NCI-H1694 (cell line): Measurements from ENCODE around the gene RNF39.
"Not testable (repeated sequence)": the region's sequence is repeated elsewhere in the genome, so short reads cannot be mapped to it uniquely, and the experiment has no call there.

Source experiments
- DNase-seq: peaks from one replicate; lab custom pipeline; 2025; lab: John Stamatoyannopoulos, UW

The RNF39 gene, protein sequence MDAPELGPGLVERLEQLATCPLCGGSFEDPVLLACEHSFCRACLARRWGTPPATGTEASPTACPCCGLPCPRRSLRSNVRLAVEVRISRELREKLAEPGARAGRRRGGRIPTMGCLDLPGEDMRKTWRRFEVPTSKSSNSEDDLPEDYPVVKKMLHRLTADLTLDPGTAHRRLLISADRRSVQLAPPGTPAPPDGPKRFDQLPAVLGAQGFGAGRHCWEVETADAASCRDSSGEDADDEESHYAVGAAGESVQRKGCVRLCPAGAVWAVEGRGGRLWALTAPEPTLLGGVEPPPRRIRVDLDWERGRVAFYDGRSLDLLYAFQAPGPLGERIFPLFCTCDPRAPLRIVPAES

DNA sequence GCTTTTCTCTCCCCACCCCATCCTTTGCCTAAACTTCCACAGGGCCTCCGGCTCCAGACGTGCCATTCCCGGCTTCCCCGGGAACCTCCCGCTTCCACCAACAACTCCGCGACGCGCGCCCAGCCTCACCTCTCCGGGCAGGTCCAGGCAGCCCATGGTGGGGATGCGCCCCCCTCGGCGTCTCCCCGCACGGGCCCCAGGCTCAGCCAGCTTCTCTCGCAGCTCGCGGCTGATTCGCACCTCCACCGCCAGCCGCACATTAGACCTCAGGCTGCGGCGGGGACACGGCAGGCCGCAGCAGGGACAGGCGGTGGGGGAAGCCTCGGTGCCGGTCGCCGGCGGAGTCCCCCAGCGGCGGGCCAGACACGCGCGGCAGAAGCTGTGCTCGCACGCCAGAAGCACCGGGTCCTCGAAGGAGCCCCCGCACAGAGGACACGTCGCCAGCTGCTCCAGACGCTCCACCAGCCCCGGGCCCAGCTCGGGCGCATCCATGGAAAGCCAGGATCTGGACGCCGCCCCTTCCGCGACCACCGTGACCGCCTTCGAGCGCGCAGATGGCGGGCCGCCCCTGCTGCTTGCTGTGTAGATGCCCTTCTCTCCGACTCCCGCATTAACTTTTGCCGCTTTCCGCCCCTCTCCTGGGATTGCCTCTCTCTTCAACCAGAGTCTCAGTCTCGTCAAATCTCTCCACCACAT is at the start of gene RNF39:
Gene RNF39, minus strand, starts transcription at position 676 of the 696 bp plus-strand sequence. Its CDS starts 184 bp downstream, at position 492.
- DNase-seq = no peak

DNA sequence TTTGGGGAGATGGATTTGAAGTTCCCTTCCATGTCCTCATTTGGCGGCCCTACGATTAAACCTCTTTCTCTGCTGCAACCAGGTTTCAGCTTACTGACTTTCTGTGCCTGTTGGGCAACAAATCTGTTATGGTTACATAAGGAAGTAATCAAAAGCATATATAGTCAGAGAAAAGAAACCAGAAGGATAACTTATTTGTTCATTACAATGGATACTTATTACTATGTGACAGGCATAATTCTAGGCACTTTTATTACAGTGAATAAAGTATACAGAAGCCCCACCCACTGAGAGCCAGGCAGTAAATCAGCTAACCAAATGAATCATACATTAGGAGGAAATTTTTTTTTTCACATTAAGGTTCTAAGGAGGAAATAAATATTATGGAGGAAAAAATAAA is 46.9 kb upstream of the RNF39 start:
- no peak for DNase-seq

DNA sequence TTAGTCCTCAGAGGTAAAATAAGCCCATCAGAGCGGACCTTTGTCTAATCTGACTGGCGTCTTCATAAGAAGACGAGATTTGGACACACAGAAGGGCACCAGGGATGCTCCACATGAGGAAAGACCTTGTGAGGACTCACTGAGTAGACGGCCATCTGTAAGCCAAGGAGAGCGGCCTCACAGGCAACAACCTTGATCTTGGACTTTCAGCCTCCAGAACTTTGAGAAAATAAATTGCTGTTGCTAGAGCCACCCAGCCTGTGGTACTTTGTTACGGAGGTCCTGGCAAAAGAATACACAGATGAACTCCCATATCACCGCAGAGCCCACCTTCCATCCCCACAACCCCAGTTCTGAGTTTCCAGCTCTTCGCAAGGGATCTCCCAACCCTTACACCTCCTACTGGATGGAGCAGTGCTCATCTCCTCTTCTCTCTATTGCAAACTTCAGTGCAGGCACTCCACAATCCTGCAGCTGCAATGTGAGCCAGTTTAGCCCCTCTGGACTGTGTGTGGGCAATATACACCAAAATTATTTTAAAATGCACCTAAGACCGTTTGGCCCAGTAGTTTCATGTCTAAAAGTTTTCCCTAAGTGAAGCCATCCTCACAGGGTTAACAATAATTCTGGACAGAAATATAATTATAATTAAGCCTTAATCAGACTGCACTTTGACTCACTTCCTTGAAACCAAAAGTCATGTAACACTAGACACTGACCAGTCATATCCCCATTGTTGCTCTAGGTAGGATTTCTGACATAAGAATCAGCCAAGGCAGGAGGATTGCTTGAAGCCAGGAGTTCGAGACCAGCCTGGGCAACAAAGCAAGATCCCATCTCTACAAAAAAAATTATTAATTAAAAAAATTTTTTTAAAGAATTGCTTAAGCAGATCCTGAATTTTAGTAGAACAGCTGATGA is 46.1 kb upstream of the RNF39 start:
- no peak for DNase-seq

DNA sequence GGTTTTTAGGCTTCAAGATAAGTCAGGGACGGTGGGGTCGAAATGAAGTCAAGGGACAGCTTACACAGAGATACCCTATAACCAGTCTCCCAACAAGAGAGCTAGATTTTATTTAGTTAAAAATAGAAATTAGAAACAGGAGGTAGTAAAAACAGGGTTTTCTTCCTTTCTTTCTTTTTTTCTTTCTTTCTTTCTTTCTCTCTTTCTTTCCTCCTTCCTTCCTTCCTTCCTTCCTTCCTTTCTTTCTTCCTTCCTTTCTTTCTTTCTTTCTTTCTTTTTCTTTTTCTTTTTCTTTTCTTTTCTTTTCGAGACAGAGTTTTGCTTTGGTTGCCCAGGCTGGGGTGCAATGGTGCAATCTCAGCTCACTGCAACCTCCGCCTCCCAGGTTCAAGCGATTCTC is 43.1 kb upstream of the RNF39 start:
- not testable (repeated sequence) for DNase-seq

- no peak for DNase-seq
These were observed 41.2 kb upstream of the RNF39 start for GRCh38 chr6:30116724-30117123.

- no peak for DNase-seq
These were observed 38.3 kb upstream of the RNF39 start for GRCh38 chr6:30113841-30114240.

GRCh38 chr6:30113003-30113759 is 37.6 kb upstream of the RNF39 start, which contains the start of gene TRIM31:
TRIM31 (minus strand) TSS chr6:30113090; CDS start chr6:30112805, 285 bp downstream.
- DNase-seq = no peak

DNA sequence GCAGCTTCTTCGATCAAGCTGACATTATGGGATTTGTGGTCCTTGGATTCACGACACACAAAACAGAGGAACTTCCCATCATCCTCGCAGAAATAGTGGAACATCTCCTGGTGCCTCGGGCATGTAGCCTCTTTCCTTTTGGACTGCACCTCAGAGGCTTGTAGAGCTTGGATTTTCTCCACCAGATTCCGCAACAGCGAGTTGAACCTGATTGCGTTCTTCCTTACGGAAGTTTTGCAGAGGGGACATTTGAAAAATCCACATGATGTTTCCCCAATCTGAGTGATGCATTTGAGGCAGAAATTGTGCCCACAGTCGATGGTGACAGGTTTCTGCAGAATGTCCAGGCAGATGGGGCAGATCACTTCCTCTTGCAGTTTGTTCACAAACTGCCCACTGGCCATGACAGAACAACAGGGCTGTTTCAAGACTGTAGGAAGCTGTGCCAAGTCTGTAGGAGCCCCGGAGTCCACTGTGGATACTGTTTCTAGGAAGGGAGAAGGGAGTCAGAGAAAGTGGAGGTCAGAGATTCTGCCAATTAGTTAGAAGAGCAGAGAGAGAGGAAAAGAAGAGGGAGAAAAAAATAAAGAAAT is 36.9 kb upstream of the RNF39 start:
- DNase-seq = no peak

GRCh38 chr6:30111266-30111856 is 35.8 kb upstream of the RNF39 start:
- DNase-seq = no peak

- DNase-seq = no peak
These were observed 29.1 kb upstream of the RNF39 start for GRCh38 chr6:30104661-30105060.

DNA sequence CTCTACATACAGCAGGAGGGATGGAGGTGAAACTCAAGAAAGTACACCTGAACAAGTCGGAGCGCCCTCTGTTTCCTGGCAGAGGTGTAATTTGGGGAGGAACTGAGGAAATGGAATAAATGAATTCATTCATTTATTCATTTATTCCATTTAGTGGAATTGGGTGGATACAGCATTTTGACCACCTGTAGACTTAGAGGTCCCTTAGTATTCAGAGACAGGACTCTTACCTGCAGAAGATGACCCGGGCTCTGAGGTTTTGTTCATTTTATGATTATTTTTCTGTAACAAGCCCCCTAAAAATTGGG is 28.3 kb upstream of the RNF39 start:
- DNase-seq = no peak

DNA sequence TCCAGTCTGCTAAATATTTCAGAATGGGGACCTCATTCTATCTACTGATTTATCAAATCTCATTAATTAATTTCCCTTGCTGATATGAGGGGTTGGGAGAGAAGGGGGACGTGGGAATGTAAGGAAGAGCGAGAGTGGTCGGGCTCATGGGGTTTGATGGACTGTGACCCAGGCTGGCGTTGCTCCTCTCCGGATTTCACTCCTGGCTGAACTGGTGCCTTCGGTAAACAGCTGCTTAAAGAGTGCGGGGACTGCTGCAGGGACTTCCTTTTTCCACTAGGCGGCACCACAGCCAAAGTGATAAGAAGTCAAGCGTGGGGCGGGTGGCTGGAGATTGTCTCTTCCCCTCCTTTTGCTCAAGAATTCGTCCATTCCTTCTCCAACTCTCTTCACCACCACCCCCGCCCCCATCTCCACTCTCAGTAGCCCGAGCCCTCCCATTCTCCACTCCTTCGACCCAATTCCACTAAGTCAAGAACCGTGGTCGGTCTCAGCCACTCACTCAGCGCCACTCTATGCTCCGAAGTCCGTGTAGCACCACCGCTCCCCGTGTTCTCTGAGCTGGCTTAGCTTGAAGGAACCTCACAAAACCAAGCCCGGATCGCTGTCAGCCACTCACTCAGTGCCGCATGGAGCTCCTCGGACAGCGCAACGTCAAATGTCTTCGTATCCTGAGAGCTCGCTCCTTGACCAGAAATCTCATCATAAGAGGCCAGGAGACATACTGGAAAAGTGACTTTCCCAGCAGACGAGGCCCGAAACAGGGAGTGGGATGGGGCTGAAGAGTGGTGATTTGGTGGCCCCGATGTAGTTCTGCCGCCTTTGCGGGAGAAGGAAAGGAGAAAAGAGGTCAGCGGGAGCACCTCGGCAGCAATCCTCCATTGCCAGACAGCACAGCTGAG is 27.7 kb upstream of the RNF39 start:
- DNase-seq = peak; percentile 32

GRCh38 chr6:30102414-30102969 is 26.9 kb upstream of the RNF39 start:
- DNase-seq = no peak

DNA sequence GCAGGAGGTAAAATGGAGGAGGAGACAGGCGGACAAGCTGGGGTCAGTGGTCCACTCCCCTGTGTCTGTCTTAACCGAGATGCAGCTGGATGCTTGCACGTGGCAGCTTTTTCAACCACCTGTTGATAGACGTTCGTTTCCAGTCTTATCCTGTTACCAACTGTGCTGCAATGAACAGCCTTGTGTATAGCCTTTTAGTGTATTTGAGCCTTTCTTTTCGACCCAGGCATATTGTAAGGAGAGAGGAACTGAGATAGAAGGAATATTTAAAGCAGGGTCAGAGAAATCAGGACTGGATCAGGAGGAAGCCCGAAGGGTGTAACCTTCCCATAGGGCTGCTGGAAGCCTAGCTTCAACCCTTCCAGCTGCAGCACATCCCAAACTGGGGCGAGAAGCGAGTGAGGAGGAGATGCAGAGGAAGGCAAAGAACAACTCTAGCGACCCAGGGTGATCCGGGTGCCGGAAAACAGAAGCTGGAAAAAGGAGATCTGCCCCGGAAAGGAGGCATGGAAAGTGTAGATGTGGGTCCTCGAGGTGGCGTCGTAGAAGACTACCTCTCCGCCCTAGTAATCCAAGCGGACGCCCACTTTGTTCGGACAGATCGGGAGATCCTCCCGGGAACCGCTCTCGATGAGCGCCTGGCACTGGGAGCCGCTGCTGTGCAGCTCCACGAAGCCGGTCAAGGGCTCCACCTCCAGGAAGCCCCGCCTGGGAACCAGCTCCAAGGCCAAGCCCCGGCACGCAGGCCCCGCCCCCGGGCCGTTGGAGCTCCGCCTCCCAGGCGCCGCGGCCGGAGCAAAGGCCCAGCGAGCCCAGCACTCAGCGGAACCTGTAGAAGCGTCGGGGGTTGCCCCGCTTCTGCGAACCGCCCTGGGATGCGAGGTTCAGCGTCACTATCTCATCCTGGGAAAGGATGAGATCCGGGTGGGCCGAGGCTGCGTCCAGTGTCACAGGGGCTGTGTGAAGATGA is 26.2 kb upstream of the RNF39 start:
- no peak for DNase-seq

DNA sequence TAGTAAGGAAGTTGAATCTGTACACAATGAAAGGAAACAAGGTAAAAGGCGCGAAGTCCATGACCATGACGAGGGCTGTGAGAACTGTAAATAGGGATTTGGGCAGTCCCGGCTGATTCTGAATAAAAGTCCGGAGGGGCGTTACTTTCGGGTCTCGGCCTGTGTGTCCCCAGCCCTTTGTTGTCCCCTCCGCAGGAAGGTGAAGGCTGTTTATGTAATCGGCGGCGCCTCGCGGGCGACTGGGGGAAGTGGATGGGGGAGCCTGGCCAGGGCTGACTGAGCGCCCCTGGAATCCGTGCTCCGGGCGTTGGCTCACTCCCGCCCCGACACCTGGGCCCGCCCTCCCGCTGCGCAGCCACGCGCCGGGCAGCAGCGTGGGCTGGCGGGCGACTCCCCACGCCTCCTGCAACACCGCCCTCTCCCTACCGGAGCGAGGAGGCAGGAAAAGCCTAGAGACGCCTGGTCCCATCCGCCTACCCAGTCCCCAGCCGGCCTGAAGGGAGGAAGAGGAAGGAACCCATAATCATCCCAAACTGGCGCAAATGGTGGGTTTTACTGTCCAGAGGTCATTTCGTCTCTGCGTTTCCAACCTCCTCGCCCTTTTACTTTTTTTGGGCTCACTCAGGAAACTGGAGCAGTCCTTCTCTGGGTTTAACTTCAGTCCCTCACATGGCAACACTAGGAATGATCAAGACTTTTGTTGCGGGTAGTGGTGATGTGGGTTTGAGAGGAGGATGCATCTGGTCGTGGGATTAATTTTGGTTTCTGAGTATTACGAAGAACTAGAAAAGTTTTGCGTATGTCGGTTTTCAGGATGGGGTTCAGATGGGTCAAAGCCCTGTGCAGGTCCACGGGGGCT is 25.2 kb upstream of the RNF39 start:
- no peak for DNase-seq

GRCh38 chr6:30100154-30100553 is 24.6 kb upstream of the RNF39 start:
- DNase-seq = no peak
